ENCODE data around the gene KMT2B. TPM values are rescaled to one million over a fixed set of nuclear protein-coding genes. Genes with fewer than 3 reads are reported as not detected.
"Not testable (repeated sequence)": the region's sequence is repeated elsewhere in the genome, so short reads cannot be mapped to it uniquely, and the experiment has no call there.

KMT2B gene, protein sequence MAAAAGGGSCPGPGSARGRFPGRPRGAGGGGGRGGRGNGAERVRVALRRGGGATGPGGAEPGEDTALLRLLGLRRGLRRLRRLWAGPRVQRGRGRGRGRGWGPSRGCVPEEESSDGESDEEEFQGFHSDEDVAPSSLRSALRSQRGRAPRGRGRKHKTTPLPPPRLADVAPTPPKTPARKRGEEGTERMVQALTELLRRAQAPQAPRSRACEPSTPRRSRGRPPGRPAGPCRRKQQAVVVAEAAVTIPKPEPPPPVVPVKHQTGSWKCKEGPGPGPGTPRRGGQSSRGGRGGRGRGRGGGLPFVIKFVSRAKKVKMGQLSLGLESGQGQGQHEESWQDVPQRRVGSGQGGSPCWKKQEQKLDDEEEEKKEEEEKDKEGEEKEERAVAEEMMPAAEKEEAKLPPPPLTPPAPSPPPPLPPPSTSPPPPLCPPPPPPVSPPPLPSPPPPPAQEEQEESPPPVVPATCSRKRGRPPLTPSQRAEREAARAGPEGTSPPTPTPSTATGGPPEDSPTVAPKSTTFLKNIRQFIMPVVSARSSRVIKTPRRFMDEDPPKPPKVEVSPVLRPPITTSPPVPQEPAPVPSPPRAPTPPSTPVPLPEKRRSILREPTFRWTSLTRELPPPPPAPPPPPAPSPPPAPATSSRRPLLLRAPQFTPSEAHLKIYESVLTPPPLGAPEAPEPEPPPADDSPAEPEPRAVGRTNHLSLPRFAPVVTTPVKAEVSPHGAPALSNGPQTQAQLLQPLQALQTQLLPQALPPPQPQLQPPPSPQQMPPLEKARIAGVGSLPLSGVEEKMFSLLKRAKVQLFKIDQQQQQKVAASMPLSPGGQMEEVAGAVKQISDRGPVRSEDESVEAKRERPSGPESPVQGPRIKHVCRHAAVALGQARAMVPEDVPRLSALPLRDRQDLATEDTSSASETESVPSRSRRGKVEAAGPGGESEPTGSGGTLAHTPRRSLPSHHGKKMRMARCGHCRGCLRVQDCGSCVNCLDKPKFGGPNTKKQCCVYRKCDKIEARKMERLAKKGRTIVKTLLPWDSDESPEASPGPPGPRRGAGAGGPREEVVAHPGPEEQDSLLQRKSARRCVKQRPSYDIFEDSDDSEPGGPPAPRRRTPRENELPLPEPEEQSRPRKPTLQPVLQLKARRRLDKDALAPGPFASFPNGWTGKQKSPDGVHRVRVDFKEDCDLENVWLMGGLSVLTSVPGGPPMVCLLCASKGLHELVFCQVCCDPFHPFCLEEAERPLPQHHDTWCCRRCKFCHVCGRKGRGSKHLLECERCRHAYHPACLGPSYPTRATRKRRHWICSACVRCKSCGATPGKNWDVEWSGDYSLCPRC (N-terminal part only)
- 3.0 TPM for total RNA-seq

GRCh38 chr19:35717665-35718344, at the start of gene KMT2B:
Gene KMT2B, plus strand, starts transcription at chr19:35718003. Its CDS starts 16 bp downstream, at chr19:35718019.
- DNase-seq: no peak

DNA sequence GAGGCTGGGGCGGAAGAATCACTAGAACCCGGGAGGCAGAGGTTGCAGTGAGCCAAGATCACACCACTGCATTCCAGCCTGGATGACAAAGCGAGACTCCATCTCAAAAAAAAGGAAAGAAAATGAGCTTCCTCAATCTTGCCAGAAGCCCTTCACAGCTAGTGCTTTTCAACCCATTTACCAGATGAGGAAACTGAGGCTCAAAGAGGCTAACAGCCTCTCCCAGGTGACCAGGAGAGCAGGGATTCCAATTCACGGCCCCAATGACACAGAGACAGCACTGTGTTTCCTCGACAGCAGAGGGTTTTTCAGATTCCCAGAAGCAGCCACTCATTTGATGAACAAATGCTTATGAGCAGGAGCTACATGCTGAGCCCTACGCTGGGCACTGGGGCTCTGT, 48.2 kb upstream of the KMT2B start:
- no peak for DNase-seq

DNA sequence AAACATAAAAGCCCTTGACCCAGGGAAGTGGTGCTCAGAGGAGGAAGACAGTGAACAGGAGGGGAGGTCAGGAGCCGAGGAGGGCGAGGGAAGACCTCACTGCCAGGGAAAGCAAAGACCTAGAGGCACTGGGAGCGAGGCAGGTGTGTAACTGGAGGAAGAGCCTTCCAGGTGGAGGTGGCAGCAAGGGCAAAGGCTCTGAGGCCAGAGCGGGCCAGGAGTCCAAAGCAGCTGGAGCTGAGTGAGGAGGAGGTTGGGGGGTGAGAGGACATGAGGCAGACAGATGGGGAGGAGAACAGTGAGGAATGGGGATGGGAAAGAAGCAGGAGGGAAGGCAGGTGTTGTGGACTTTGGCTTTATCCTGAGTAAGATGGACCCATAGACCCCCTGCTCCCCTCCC, 47.8 kb upstream of the KMT2B start:
- DNase-seq: no peak

GRCh38 chr19:35670686-35671085, 47.1 kb upstream of the KMT2B start:
- no peak for DNase-seq

DNA sequence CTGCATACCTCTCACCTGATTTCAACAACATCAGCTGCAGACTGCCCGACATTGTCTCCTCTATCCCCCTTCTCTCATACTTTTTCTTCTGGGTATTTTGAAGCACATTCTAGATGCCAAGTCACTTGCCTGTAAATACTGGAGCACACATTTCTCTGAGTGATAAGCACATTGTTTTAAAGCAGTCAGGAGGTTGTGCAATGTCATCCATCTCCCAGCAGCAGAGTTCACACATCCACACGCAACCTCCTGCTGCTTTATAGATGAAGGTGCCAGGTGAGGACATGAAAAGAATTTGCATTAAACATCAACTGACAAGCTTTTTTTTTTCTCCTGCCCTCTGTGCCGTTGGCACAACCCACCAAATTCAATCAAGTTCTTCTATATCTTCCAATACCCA, 46.0 kb upstream of the KMT2B start:
- DNase-seq: no peak

DNA sequence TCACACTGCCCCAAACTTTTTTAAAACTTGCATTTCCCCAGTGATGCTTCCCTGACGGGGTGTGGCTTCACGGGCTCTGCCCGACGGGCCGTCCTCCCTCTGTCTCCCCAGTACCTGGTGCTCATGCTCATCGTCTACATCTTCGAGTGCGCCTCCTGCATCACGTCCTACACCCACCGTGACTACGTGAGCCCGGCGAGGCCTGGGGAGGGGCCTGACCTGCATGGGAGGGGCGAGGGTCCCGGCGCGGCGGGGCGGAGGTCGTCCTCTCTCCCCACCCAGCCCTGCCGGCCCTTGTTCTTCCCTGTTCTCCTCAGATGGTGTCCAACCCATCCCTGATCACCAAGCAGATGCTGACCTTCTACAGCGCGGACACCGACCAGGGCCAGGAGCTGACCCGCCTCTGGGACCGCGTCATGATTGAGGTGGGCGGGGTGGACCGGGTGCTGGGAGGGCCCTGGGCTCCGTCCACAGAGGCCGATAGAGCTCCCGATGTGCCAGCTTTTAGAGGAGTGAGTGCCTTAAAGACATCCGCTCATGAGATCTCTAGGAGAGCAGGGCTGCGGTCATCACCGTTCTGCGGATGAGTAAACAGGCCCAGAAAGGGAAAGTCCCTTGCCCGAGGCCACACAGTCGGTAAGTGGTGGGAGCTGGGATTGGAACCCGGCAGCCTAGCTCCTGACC, 44.5 kb upstream of the KMT2B start:
- DNase-seq: no peak

- DNase-seq: no peak
These were observed 42.1 kb upstream of the KMT2B start for GRCh38 chr19:35675589-35676140.

GRCh38 chr19:35689836-35690235, 28.0 kb upstream of the KMT2B start:
- no peak for DNase-seq

DNA sequence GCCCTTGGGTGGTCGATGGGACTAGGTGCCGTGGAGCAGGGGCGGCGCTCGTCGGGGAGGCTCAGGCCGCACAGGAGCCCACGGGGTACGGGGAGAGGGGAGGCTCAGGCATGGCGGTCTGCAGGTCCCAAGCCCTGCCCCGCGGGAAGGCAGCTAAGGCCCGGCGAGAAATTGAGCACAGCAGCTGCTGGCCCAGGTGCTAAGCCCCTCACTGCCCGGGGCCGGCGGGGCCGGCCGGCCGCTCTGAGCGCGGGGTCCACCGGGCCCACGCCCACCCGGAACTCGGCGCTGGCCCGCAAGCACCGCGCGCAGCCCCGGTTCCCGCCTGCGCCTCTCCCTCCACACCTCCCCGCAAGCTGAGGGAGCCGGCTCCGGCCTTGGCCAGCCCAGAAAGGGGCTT, 26.7 kb upstream of the KMT2B start:
- not testable (repeated sequence) for DNase-seq

- no peak for DNase-seq
These were observed 25.8 kb upstream of the KMT2B start for GRCh38 chr19:35692010-35692409.

- no peak for DNase-seq
These were observed 24.4 kb upstream of the KMT2B start for GRCh38 chr19:35693422-35693821.

DNA sequence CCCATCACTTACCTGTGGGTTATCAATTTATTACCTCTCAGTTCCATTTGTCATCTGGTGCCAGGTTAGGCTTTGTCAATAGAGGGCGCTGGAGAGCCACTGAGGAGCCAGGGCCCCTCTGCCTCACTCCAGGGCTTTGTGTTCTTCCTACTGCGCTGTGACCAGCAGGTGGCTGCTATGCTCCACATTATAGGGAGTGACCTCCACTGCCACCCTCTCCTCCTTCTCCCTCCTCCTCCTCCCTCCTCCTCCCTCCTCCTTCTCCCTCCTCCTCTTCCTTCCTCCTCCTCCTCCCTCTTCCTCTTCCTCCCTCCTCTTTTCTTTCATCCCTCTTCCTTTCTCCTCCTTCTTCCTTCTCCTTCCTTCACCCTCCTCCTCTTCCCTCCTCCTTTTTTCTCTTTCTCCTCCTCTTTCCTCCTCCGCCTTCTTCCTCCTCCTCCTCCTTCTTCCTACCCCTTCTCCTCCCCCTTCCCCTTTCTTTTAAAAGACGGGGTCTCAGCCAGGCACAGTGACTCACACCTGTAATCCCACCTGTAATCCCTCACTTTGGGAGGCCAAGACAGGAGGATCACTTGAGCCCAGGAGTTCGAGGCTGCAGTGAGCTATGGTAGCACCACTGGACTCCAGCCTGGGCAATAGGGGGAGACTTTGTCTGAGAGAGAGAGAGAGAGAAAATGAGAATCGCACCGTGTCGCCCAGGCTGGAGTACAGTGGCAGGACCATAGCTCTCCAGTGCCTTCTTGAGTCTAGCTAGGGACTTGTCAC, 23.8 kb upstream of the KMT2B start:
- DNase-seq: peak; percentile 70

DNA sequence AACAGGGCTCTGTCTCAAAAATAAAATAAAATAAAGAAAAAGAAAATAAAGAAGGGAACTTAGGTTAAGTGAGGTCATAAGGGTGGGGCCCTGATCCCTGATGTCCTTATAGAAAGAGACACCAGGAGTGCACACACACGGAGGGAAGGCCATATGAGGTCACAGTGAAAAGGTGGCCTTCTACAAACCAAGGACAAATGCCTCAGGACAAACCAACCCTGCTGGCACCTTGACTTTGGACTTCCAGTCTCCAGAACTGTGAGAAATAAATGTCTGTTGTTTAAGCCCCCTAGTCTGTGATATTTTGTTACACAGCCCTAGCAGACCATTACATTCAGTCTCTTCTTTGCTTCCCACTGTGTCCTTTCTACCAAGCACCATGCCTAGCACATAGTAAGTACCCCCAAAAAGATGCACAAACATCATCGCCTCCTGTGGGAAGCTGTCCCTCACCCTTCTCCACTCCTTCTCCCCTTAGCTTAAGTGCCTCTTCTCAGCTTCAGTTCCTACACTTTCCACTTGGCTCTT, 21.8 kb upstream of the KMT2B start:
- no peak for DNase-seq

- no peak for DNase-seq
These were observed 21.0 kb upstream of the KMT2B start for GRCh38 chr19:35696835-35697234.

DNA sequence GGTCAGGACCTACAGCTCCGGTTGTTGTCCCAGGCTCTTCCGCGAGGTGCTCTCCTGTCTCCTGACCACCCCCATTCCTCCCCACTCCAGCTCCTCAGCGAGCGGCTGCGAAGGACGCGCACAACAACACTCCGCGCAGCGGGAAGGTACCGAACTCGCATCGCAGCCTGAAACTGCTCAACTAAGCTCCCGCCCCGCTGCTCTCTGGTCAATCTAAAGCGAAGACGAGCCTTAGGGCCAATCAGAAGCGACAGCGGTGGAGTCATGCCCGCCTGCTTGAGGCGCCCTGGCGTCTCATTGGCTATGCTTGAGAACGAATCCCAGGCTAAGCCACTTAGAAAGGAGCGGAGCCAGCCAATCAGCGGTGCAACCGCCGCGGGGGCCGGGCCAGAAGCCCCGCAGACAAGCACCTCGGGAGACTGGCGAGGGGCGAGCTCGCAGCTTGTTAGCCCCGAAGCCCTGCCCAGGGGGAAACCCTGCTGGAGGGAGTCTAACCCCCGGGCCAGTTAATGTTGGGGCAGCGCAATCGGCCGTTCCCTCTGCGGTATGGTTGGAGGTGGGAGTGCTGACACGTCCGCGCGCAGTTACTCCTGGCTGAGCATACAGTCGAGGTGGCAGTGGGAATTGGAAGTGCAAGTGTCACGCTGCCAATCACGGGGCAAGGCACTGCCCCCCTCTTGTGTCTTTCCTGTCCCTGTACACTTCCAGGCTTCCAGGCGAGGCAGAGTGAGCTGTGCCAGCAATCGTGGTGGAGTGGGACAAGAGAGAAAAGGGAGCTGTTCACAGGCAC, 15.4 kb upstream of the KMT2B start:
- DNase-seq: peak; percentile 98

- DNase-seq: no peak
These were observed 14.5 kb upstream of the KMT2B start for GRCh38 chr19:35703343-35703742.

GRCh38 chr19:35704218-35704617, 13.6 kb upstream of the KMT2B start, which contains the start of gene ZBTB32:
Gene ZBTB32, plus strand, starts transcription at chr19:35704558. Its CDS starts 10,069 bp downstream, at chr19:35714627.
- DNase-seq: no peak

- no peak for DNase-seq
These were observed 9.4 kb upstream of the KMT2B start for GRCh38 chr19:35708391-35708790.

All from occipital lobe (tissue), 2 donors.